Transverse colon (tissue), 4 donors: Measurements from ENCODE around the gene TM4SF5. TPM values are rescaled to one million over a fixed set of nuclear protein-coding genes. Genes with fewer than 3 reads are reported as not detected.
A peak's percentile ranks its signal among the peaks of the same experiment; 100 is the strongest.

Source experiments
- DNase-seq: peaks from one replicate; pipeline ENCODE4 v3.0.0-alpha.2; 2019
- H3K27ac ChIP-seq, 4 donors: fragments of 200-600 bp; sonication (generic); 2 replicates each; pipeline ENCODE4 v1.5.1; 2016 to 2018; ENCODE audit warnings: inconsistent platforms in 4 of 4
- H3K27me3 ChIP-seq: fragments of 200-600 bp; sonication (generic); 2 replicates; pipeline ENCODE4 v1.5.1; 2017; ENCODE audit warnings: inconsistent platforms
- H3K36me3 ChIP-seq, 4 donors: fragments of 200-600 bp; sonication (generic); 2 replicates each; pipeline ENCODE4 v1.5.1; 2017 to 2019; ENCODE audit warnings: inconsistent platforms in 4 of 4
- H3K4me1 ChIP-seq, 4 donors: fragments of 200-600 bp; sonication (generic); 2 replicates each; pipeline ENCODE4 v1.5.1; 2017 to 2020; ENCODE audit warnings: inconsistent platforms in 4 of 4
- H3K4me3 ChIP-seq, 4 donors: fragments of 200-600 bp; sonication (generic); 1 replicate in 1 of 4; 2 replicates in 3 of 4; pipeline versions ENCODE4 v1.5.1 to v1.6.1; 2017 to 2019; ENCODE audit warnings: inconsistent platforms in 4 of 4
- H3K9me3 ChIP-seq, 2 donors: fragments of 200-600 bp; sonication (generic); 2 replicates each; pipeline ENCODE4 v1.5.1; 2017 to 2019; ENCODE audit warnings: inconsistent platforms in 2 of 2
- EP300 ChIP-seq: sonication (generic); formaldehyde crosslinking; IDR thresholded peaks from one replicate; pipeline ENCODE4 v1.6.1; 2017; ENCODE audit warnings: antibody characterized with exemption, low read depth
- POLR2A ChIP-seq: fragments of 450-650 bp; IDR thresholded peaks from one replicate; pipeline ENCODE4 v1.6.1; 2016; ENCODE audit warnings: antibody characterized with exemption, mild to moderate bottlenecking, moderate library complexity
- POLR2AphosphoS5 ChIP-seq, 3 donors: sonication (generic); formaldehyde crosslinking; IDR thresholded peaks; one replicate each; pipeline ENCODE4 v1.6.1; 2016; ENCODE audit warnings: antibody characterized with exemption in 3 of 3
- WGBS, 2 donors: methylation state at CpG; one replicate each; pipeline ENCODE4 v1.1.5; 2018; ENCODE audit warnings: low coverage in 1 of 2; 5-methylcytosine and 5-hydroxymethylcytosine counted together
- in situ Hi-C, 4 donors: fragments of 200-750 bp; cut with MboI; loops; one replicate each; pipeline versions ENCODE4 v1.15.0 to v1.15.1; 2017; ENCODE audit warnings: low sequenced_read_pairs in 3 of 4, low pct_ligation_motif_present in 1 of 4, low pct_unique_long_range_greater_than_20kb in 1 of 4
- intact Hi-C: fragments of 100-400 bp; cut with DNase I; formaldehyde crosslinking; loops from one replicate; pipeline ENCODE4 v1.15.1; 2023; ENCODE audit warnings: low total_unique reads
- total RNA-seq, 4 donors: library from RNA; depleted of rRNA; stranded (reverse); fragments of >200 nt; gene quantifications; one replicate each; pipeline ENCODE4 v1.1.0, GENCODE V29; 2016
- TF ChIP-seq, protein P1 (sequence below), 5 experiments: fragments of 200-600 bp in 3 of 5; fragments of 450-650 bp in 2 of 5; sonication (generic) in 3 of 5; IDR thresholded peaks; 1 replicate in 2 of 5; 2 replicates in 3 of 5; pipeline ENCODE4 v1.5.1; 2016 to 2017; ENCODE audit warnings: antibody characterized with exemption in 5 of 5, inconsistent platforms in 3 of 5, mild to moderate bottlenecking in 2 of 5, moderate library complexity in 1 of 5

The TM4SF5 gene
- total RNA-seq, 4 donors from 2014 or later: 5.2 to 42.6 (median 26.1) TPM

DNA sequence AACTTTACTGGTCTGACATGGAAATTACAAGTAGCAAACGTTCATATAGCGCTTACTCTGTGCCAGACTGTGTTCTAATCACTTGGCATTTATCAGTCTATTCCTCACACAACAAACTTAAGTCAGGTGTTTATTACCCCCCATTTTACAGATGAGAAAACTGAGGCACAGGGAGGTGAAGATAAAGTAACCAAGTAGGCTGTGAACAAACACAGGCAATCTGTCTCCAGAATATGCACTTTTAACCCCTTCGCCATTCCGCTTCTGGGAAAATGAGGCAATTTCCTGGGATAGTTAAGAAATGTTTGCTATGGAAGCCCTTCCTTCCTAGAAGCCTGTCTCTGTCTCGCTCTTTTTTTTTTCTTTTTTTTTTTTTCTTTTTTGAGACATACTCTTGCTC lies 19.8 kb upstream of the TM4SF5 start:
- no peaks in the 10 kb centered on the region for H3K4me1 ChIP-seq
- no peaks in the 10 kb centered on the region for H3K36me3 ChIP-seq
- in situ Hi-C loops (no loop called here), intact Hi-C loops (no loop called here)
- peaks cover 35% of the 10 kb centered on the region for H3K27me3 ChIP-seq
- no peaks in the 10 kb centered on the region for H3K9me3 ChIP-seq
- DNase-seq: no peak
- no peak overlapping the region for H3K27ac ChIP-seq
- H3K4me3 ChIP-seq: no peak overlapping the region
- 67 to 71% methylated on average over 4 to 5 of the region's 5 CpGs for WGBS, 2 donors
- TF ChIP-seq POLR2A (no peak), POLR2AphosphoS5 (IDR thresholded peaks at IDR 0.05) (no peak), EP300 (no peak)
- TF ChIP-seq, protein P1, sequence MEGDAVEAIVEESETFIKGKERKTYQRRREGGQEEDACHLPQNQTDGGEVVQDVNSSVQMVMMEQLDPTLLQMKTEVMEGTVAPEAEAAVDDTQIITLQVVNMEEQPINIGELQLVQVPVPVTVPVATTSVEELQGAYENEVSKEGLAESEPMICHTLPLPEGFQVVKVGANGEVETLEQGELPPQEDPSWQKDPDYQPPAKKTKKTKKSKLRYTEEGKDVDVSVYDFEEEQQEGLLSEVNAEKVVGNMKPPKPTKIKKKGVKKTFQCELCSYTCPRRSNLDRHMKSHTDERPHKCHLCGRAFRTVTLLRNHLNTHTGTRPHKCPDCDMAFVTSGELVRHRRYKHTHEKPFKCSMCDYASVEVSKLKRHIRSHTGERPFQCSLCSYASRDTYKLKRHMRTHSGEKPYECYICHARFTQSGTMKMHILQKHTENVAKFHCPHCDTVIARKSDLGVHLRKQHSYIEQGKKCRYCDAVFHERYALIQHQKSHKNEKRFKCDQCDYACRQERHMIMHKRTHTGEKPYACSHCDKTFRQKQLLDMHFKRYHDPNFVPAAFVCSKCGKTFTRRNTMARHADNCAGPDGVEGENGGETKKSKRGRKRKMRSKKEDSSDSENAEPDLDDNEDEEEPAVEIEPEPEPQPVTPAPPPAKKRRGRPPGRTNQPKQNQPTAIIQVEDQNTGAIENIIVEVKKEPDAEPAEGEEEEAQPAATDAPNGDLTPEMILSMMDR (IDR thresholded peaks at IDR 0.05): no peak

DNA sequence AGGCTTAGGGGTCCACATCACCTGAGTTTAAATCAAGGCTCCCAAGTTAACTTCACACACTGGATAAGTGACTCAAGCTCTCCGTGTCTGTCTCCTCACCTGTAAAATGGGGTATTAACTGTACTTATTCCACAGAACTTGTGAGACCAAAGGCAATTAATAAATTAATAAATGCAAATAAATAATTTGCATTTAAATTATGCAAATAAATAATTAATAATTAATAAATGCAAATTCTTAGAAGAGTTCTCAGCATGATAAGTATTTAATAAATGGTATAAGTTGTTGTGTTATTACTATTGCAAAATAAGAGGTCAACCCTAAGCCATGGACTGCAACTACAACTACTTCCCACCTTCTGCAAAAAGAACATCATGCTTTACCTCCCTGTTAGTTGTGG lies 18.3 kb upstream of the TM4SF5 start:
- Histone ChIP-seq H3K27me3 (peaks cover 35% of the 10 kb centered on the region), H3K9me3 (no peaks in the 10 kb centered on the region), H3K36me3 (no peaks in the 10 kb centered on the region), H3K4me3 (no peak overlapping the region), H3K4me1 (no peaks in the 10 kb centered on the region), H3K27ac (no peak overlapping the region)
- in situ Hi-C loops: no loop called here
- WGBS, 2 donors: 60 to 87% methylated on average over 1 of the region's 1 CpG
- no peak for DNase-seq
- intact Hi-C loops: no loop called here
- TF ChIP-seq POLR2A (no peak), EP300 (no peak), POLR2AphosphoS5 (IDR thresholded peaks at IDR 0.05) (no peak)

DNA sequence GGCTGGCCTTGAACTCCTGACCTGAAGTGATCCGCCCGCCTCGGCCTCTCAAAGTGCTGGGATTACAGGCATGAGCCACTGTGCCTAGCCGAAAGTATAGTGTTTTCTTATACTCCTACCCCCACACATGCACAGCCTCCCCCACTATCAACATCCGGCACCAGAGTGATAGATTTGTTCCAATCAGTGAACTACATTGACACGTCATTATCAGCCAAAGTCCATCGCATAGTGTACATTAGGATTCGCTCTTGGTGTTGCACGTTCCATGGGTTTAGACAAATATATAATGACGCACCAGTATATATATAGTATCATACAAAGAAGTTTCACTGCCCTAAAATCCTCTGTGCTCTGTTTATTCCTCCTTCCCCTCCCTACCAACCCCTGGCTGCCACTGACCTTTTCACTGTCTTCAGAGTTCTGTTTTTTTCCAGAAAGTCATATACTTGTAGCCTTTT lies 11.9 kb upstream of the TM4SF5 start:
- WGBS, 2 donors: 31 to 62% methylated on average over 4 to 10 of the region's 10 CpGs
- no peak for DNase-seq
- in situ Hi-C loops: no loop called here
- Histone ChIP-seq H3K4me3 (no peak overlapping the region), H3K27me3 (peaks cover 5% of the 10 kb centered on the region), H3K9me3 (no peaks in the 10 kb centered on the region), H3K4me1 (no peaks in the 10 kb centered on the region), H3K27ac (no peak overlapping the region), H3K36me3 (no peaks in the 10 kb centered on the region)
- intact Hi-C loops: no loop called here
- TF ChIP-seq, protein P1 (IDR thresholded peaks at IDR 0.05): no peak
- TF ChIP-seq EP300: no peak
- TF ChIP-seq POLR2AphosphoS5 (IDR thresholded peaks at IDR 0.05): no peak
- no peak for TF ChIP-seq POLR2A

DNA sequence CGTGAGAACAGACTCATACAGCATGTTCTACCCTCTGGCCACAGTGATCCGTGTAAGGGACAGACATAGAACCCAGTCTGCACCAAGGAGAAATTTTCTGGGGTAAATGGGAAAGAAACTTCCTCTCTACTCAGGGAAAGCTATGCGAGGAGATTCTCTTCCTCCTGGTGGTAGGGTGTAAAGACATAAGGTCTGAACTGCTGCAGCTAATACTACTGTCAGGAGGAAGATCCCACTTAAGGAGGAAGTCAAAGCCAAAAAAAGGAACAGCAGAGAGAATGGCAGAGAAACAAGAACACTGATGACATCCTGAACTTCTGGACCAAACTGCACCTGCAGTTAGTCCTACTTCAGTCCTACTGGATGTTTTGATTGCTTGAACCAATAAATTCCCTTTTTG lies 7.1 kb upstream of the TM4SF5 start:
- WGBS, 2 donors: 60 to 63% methylated on average over 3 of the region's 3 CpGs

More for the DNA sequence above, 7.1 kb upstream of the TM4SF5 start:
- no peaks in the 10 kb centered on the region for H3K9me3 ChIP-seq
- no peaks in the 10 kb centered on the region for H3K36me3 ChIP-seq
- no peaks in the 10 kb centered on the region for H3K27me3 ChIP-seq
- TF ChIP-seq EP300 (no peak), POLR2A (no peak), POLR2AphosphoS5 (IDR thresholded peaks at IDR 0.05) (no peak)
- TF ChIP-seq, protein P1 (IDR thresholded peaks at IDR 0.05): no peak
- no peak for DNase-seq
- intact Hi-C loops: no loop called here
- in situ Hi-C loops: no loop called here
- H3K4me1 ChIP-seq: no peaks in the 10 kb centered on the region
- H3K4me3 ChIP-seq: no peak overlapping the region
- H3K27ac ChIP-seq: peak overlapping the region in 2 of 4 donors; percentile 10 to 50
